ENCODE results near the gene DUT. TPM values are rescaled to one million over a fixed set of nuclear protein-coding genes. Genes with fewer than 3 reads are reported as not detected.

DUT gene
- total and polyA plus RNA-seq, 2 of the 8 experiments (the other 6 are each of a cell fraction or from before 2014, with no cell fraction given), result 71.5 to 246 TPM

GRCh38 chr15:48384616-48385015 lies 53.4 kb downstream of the DUT start (continued):
- TF ChIP-seq, protein P1, sequence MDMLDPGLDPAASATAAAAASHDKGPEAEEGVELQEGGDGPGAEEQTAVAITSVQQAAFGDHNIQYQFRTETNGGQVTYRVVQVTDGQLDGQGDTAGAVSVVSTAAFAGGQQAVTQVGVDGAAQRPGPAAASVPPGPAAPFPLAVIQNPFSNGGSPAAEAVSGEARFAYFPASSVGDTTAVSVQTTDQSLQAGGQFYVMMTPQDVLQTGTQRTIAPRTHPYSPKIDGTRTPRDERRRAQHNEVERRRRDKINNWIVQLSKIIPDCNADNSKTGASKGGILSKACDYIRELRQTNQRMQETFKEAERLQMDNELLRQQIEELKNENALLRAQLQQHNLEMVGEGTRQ (IDR thresholded peaks at IDR 0.05; ENCODE audit: low read length), result no peak
- no peak for TF ChIP-seq CBX8 (IDR thresholded peaks at IDR 0.05; ENCODE audit: borderline replicate concordance, low read depth, low read length)
- no peak for TF ChIP-seq SUZ12 (IDR thresholded peaks at IDR 0.05; ENCODE audit: low read length)
- TF ChIP-seq RXRA (IDR thresholded peaks at IDR 0.05; ENCODE audit: insufficient read depth, low read depth, low read length), result no peak
- TF ChIP-seq NRF1 (IDR thresholded peaks at IDR 0.05; ENCODE audit: low read depth, low read length), result no peak

Measured in H1 (cell line).